ENCODE data around the gene IMMP1L.

DNA sequence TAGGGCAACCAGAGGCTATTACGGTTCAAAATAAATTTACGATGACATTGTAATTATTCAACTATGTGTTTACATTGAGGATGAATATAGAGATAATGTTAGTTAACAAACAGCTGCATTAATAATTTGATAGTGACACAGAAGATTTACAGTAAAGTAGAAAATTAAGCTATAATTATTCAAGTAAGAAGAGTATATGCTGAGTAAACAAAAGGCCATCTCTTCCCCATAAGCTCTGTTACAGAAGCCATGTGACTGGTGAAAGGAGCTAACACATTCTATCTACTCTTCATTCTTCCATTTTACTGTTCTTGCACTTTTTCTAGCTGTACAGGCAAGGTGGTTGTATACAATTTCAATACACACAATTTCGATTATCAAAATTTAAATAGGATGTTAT, 54.2 kb downstream of the IMMP1L start:
- TF ChIP-seq TARDBP (IDR thresholded peaks at IDR 0.05) (no peak), FOXM1 (IDR thresholded peaks at IDR 0.05; ENCODE audit: borderline replicate concordance) (no peak), L3MBTL2 (conservative IDR thresholded peaks at IDR 0.05) (no peak), FOXK2 (IDR thresholded peaks at IDR 0.05) (no peak), FOXA1 (IDR thresholded peaks at IDR 0.05) (no peak), BHLHE40 (IDR thresholded peaks at IDR 0.05; ENCODE audit: borderline replicate concordance) (no peak), HDGF (IDR thresholded peaks at IDR 0.05; ENCODE audit: borderline replicate concordance) (no peak), SUZ12 (IDR thresholded peaks at IDR 0.05) (no peak), ARNT (IDR thresholded peaks at IDR 0.05) (no peak), LEF1 (IDR thresholded peaks at IDR 0.05; ENCODE audit: borderline replicate concordance) (no peak), ZNF384 (IDR thresholded peaks at IDR 0.05) (no peak)
- TF ChIP-seq, protein P1, sequence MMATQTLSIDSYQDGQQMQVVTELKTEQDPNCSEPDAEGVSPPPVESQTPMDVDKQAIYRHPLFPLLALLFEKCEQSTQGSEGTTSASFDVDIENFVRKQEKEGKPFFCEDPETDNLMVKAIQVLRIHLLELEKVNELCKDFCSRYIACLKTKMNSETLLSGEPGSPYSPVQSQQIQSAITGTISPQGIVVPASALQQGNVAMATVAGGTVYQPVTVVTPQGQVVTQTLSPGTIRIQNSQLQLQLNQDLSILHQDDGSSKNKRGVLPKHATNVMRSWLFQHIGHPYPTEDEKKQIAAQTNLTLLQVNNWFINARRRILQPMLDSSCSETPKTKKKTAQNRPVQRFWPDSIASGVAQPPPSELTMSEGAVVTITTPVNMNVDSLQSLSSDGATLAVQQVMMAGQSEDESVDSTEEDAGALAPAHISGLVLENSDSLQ (IDR thresholded peaks at IDR 0.05): no peak

Data from HEK293T (cell line).